K562 (cell line): ENCODE measurements around the gene SLC5A3. TPM values are rescaled to one million over a fixed set of nuclear protein-coding genes. Genes with fewer than 3 reads are reported as not detected.

ENCODE experiments used
- BCOR ChIP-seq: fragments of 450-650 bp; IDR thresholded peaks from 2 replicates; pipeline ENCODE4 v1.6.1; 2016
- BDP1 ChIP-seq: IDR thresholded peaks from 3 replicates; pipeline ENCODE4 v1.6.1; 2011; ENCODE audit not compliant: insufficient read length, insufficient read depth
- COPS2 ChIP-seq: fragments of 450-650 bp; conservative IDR thresholded peaks from 2 replicates; pipeline ENCODE4 v1.6.1; 2016; ENCODE audit warnings: mild to moderate bottlenecking, moderate library complexity
- CSDE1 ChIP-seq, 2 experiments: fragments of 450-650 bp; IDR thresholded peaks; 2 replicates each; pipeline ENCODE4 v1.6.1; 2016; ENCODE audit warnings: mild to moderate bottlenecking in 1 of 2
- CXXC5 ChIP-seq: fragments of 250-450 bp; sonication (Bioruptor Pico); IDR thresholded peaks from 2 replicates; pipeline ENCODE4 v1.8.0; 2022; ENCODE audit warnings: inconsistent platforms, mild to moderate bottlenecking, moderate library complexity
- DIDO1 ChIP-seq: fragments of 450-650 bp; IDR thresholded peaks from 2 replicates; pipeline ENCODE4 v1.6.1; 2016; ENCODE audit warnings: low read depth, missing biosample characterization, missing genetic modification characterization
- ID3 ChIP-seq, 2 experiments: fragments of 250-450 bp in 1 of 2; fragments of 450-650 bp in 1 of 2; sonication (Bioruptor Pico) in 1 of 2; IDR thresholded peaks; 2 replicates each; pipeline versions ENCODE4 v1.6.1 to v1.8.0; 2016 to 2021; ENCODE audit warnings: mild to moderate bottlenecking in 2 of 2, moderate library complexity in 2 of 2, missing compliant biosample characterization in 1 of 2, missing genetic modification characterization in 1 of 2
- MAFF ChIP-seq: IDR thresholded peaks from 2 replicates; pipeline ENCODE4 v1.6.1; 2012; ENCODE audit warnings: low read length, improper control_type of control experiment
- MAFG ChIP-seq: fragments of 450-650 bp; conservative IDR thresholded peaks from 2 replicates; pipeline ENCODE4 v1.6.1; 2016; ENCODE audit warnings: missing genetic modification characterization, missing compliant biosample characterization
- NFATC3 ChIP-seq: fragments of 450-650 bp; IDR thresholded peaks from 2 replicates; pipeline ENCODE4 v1.6.1; 2017; ENCODE audit warnings: mild to moderate bottlenecking
- POU5F1 ChIP-seq: fragments of 150-350 bp; IDR thresholded peaks from 2 replicates; pipeline ENCODE4 v1.6.1; 2014; ENCODE audit warnings: borderline replicate concordance, low read length, low read depth, mild to moderate bottlenecking; ENCODE audit not compliant: partially characterized antibody
- PRMT5 ChIP-seq: sonication (generic); formaldehyde crosslinking; IDR thresholded peaks from 2 replicates; pipeline ENCODE4 v1.5.0; 2020; ENCODE audit warnings: missing genetic modification reagents
- STAT5B ChIP-seq: fragments of 250-450 bp; sonication (Bioruptor Pico); IDR thresholded peaks from 2 replicates; pipeline ENCODE4 v1.8.0; 2021; ENCODE audit warnings: mild to moderate bottlenecking, inconsistent platforms
- TEAD1 ChIP-seq, 2 experiments: fragments of 450-650 bp in 1 of 2; sonication (generic) in 1 of 2; formaldehyde crosslinking; IDR thresholded peaks; 2 replicates each; pipeline versions ENCODE4 v1.4.0 to v1.8.0; 2020 to 2022; ENCODE audit warnings: mild to moderate bottlenecking in 2 of 2, missing genetic modification reagents in 1 of 2
- TSC22D4 ChIP-seq: fragments of 450-650 bp; IDR thresholded peaks from 2 replicates; pipeline ENCODE4 v1.6.1; 2016; ENCODE audit warnings: missing genetic modification characterization, missing biosample characterization, control low read depth
- ZKSCAN3 ChIP-seq: fragments of 250-450 bp; sonication (Bioruptor Pico); IDR thresholded peaks from 2 replicates; pipeline ENCODE4 v1.4.0; 2020
- ZNF239 ChIP-seq: fragments of 250-450 bp; sonication (Bioruptor Pico); IDR thresholded peaks from 2 replicates; pipeline ENCODE4 v1.4.0; 2020; ENCODE audit warnings: mild to moderate bottlenecking
- ZNF431 ChIP-seq: sonication (generic); formaldehyde crosslinking; IDR thresholded peaks from 2 replicates; pipeline ENCODE4 v1.8.0; 2022; ENCODE audit warnings: mild to moderate bottlenecking, missing genetic modification reagents
- ZNF518B ChIP-seq: fragments of 250-450 bp; sonication (Bioruptor Pico); IDR thresholded peaks from 2 replicates; pipeline ENCODE4 v1.5.0; 2021; ENCODE audit warnings: mild to moderate bottlenecking, moderate library complexity
- polyA plus RNA-seq, 8 experiments: library from polyadenylated mRNA; depleted of rRNA in 4 of 8; stranded (reverse) in 5 of 8; unstranded in 3 of 8; fragments of >200 nt; fragmentation: Nextera tagmentation in 2 of 8; fragmentation: Illumina TruSeq in 1 of 8; extraction: Ambion mirVana in 2 of 8; extraction: Trizol in 1 of 8; gene quantifications; 2 replicates each; pipeline versions ENCODE4 v1.2.1 to v1.2.3, GENCODE V29; 2011 to 2014; ENCODE audit warnings: inconsistent platforms in 1 of 8, missing spikeins in 1 of 8
- total RNA-seq, 7 experiments: library from RNA; depleted of rRNA in 6 of 7; stranded (reverse); fragments of >200 nt in 6 of 7; fragmentation: Illumina TruSeq in 2 of 7; extraction: Trizol in 2 of 7; gene quantifications; 2 replicates each; pipeline versions ENCODE4 v1.2.1 to v1.2.3, GENCODE V29; 2011 to 2021; ENCODE audit warnings: low replicate concordance in 1 of 7
- TF ChIP-seq, protein P1 (sequence below): fragments of 450-650 bp; IDR thresholded peaks from 2 replicates; pipeline ENCODE4 v1.6.1; 2016; ENCODE audit warnings: low read depth, mild to moderate bottlenecking, moderate library complexity
- TF ChIP-seq, protein P2 (sequence below): sonication (generic); formaldehyde crosslinking; IDR thresholded peaks from 2 replicates; pipeline ENCODE4 v1.8.1; 2023; ENCODE audit warnings: mild to moderate bottlenecking, missing genetic modification reagents

SLC5A3 gene
- total and polyA plus RNA-seq, 9 of the 15 experiments (the other 6 are each of a cell fraction or from before 2014, with no cell fraction given) = 2.9 to 20.6 (median 9.0) TPM

DNA sequence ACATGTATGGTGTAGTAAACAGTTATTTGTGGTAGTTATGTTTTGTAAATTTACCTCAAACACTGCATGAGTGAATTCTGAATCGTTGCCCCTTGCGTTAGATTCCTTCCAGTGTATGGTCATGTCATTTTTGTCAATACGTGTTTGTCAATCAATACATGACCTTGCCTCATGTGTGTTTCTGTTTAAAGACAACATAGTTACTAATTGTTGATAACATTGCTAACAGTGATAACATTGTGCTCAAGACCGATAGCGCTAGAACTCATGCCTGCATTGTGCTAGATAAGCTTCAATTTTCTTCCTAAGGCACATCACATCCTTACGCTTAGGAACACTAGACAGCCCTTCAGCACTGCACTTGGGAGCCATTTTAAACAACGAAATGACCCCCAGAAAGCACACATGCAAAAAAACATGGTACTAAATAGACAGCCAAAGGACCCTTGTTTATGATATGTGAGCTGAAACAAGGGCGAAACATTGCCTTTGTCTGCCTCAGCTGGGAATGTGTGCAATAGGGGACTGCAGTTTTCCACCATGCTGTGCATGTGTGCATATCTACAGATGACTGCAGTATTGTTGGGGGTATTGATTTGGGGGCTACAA is 37.3 kb downstream of the SLC5A3 start (continued):
- no peak for TF ChIP-seq ZNF518B (CRISPR knock-in tag)
- TF ChIP-seq MAFG = no peak
- TF ChIP-seq DIDO1 = no peak
- no peak for TF ChIP-seq ZKSCAN3 (CRISPR knock-in tag)
- no peak for TF ChIP-seq POU5F1
- peak in 1 of 2 experiments; percentile 77; a peak in 2 of 4 replicates for TF ChIP-seq TEAD1 (CRISPR knock-in tag; IDR thresholded peaks at IDR 0.05)
- no peak for TF ChIP-seq MAFF
- no peak for TF ChIP-seq ID3 (CRISPR knock-in tag; IDR thresholded peaks at IDR 0.05)
- peak; percentile 66 for TF ChIP-seq ID3 (tag; IDR thresholded peaks at IDR 0.05)
- no peak for TF ChIP-seq NFATC3
- peak; percentile 63; the same call in 1 of the 2 replicates for TF ChIP-seq CXXC5 (CRISPR knock-in tag)
- peak; percentile 73 for TF ChIP-seq BCOR
- TF ChIP-seq, protein P1, sequence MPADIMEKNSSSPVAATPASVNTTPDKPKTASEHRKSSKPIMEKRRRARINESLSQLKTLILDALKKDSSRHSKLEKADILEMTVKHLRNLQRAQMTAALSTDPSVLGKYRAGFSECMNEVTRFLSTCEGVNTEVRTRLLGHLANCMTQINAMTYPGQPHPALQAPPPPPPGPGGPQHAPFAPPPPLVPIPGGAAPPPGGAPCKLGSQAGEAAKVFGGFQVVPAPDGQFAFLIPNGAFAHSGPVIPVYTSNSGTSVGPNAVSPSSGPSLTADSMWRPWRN = peak; percentile 61
- no peak for TF ChIP-seq CSDE1 (IDR thresholded peaks at IDR 0.05)
- TF ChIP-seq ZNF239 (CRISPR knock-in tag) = peak; percentile 31; the same call in 1 of the 2 replicates
- no peak for TF ChIP-seq TSC22D4 (tag)
- TF ChIP-seq PRMT5 (CRISPR knock-in tag) = no peak
- TF ChIP-seq COPS2 = no peak
- no peak for TF ChIP-seq BDP1
- TF ChIP-seq, protein P2, sequence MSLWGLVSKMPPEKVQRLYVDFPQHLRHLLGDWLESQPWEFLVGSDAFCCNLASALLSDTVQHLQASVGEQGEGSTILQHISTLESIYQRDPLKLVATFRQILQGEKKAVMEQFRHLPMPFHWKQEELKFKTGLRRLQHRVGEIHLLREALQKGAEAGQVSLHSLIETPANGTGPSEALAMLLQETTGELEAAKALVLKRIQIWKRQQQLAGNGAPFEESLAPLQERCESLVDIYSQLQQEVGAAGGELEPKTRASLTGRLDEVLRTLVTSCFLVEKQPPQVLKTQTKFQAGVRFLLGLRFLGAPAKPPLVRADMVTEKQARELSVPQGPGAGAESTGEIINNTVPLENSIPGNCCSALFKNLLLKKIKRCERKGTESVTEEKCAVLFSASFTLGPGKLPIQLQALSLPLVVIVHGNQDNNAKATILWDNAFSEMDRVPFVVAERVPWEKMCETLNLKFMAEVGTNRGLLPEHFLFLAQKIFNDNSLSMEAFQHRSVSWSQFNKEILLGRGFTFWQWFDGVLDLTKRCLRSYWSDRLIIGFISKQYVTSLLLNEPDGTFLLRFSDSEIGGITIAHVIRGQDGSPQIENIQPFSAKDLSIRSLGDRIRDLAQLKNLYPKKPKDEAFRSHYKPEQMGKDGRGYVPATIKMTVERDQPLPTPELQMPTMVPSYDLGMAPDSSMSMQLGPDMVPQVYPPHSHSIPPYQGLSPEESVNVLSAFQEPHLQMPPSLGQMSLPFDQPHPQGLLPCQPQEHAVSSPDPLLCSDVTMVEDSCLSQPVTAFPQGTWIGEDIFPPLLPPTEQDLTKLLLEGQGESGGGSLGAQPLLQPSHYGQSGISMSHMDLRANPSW = 0 out of 2 replicates have a peak, but pooled peaks have one; percentile 50
- TF ChIP-seq STAT5B (CRISPR knock-in tag) = no peak
- no peak for TF ChIP-seq ZNF431 (CRISPR knock-in tag)
